ENCODE results near the gene SUCO.

GRCh38 chr1:172629170-172629569 is 96.2 kb downstream of the SUCO start:
- no peak for TF ChIP-seq CTCF (optimal IDR thresholded peaks at IDR 0.05 in 1 of 3, IDR thresholded peaks at IDR 0.05 in 1 of 3, conservative IDR thresholded peaks at IDR 0.05 in 1 of 3; ENCODE audit: extremely low read depth in 1 of 3, insufficient read depth in 2 of 3, low read length in 3 of 3)
- no peak for TF ChIP-seq EZH2 (IDR thresholded peaks at IDR 0.05; ENCODE audit: low read length)

Data from keratinocyte (primary cell).